NB4 (cell line): ENCODE measurements around the gene DLG2.

ENCODE experiments used
- DNase-seq: peaks from one replicate; pipeline ENCODE4 v3.0.0; 2010; ENCODE audit warnings: low read depth
- H3K4me3 ChIP-seq: one replicate; pipeline ENCODE4 v1.5.1; 2011; ENCODE audit warnings: mild to moderate bottlenecking, low read depth, low read length, moderate library complexity
- MYC ChIP-seq: IDR thresholded peaks from 2 replicates; pipeline ENCODE4 v1.6.1; 2011; ENCODE audit warnings: low read depth, low read length
- POLR2A ChIP-seq: IDR thresholded peaks from 2 replicates; pipeline ENCODE4 v1.6.1; 2011; ENCODE audit warnings: mild to moderate bottlenecking; ENCODE audit not compliant: insufficient read length; ENCODE audit errors: extremely low read depth
- TF ChIP-seq, protein P1 (sequence below): IDR thresholded peaks from one replicate; pipeline ENCODE4 v1.5.1; 2012; ENCODE audit warnings: low read depth, low read length
- TF ChIP-seq, protein P2 (sequence below): IDR thresholded peaks from 2 replicates; pipeline ENCODE4 v1.6.1; 2011; ENCODE audit warnings: low read depth, low read length

Gene DLG2

GRCh38 chr11:85094795-85095194, 532.3 kb downstream of the DLG2 start:
- H3K4me3 ChIP-seq = no peak overlapping the region
- no peak for DNase-seq
- TF ChIP-seq, protein P1, sequence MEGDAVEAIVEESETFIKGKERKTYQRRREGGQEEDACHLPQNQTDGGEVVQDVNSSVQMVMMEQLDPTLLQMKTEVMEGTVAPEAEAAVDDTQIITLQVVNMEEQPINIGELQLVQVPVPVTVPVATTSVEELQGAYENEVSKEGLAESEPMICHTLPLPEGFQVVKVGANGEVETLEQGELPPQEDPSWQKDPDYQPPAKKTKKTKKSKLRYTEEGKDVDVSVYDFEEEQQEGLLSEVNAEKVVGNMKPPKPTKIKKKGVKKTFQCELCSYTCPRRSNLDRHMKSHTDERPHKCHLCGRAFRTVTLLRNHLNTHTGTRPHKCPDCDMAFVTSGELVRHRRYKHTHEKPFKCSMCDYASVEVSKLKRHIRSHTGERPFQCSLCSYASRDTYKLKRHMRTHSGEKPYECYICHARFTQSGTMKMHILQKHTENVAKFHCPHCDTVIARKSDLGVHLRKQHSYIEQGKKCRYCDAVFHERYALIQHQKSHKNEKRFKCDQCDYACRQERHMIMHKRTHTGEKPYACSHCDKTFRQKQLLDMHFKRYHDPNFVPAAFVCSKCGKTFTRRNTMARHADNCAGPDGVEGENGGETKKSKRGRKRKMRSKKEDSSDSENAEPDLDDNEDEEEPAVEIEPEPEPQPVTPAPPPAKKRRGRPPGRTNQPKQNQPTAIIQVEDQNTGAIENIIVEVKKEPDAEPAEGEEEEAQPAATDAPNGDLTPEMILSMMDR = no peak
- TF ChIP-seq, protein P2, sequence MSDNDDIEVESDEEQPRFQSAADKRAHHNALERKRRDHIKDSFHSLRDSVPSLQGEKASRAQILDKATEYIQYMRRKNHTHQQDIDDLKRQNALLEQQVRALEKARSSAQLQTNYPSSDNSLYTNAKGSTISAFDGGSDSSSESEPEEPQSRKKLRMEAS = no peak
- TF ChIP-seq POLR2A = no peak
- no peak for TF ChIP-seq MYC

- H3K4me3 ChIP-seq = no peak overlapping the region
- no peak for DNase-seq
- TF ChIP-seq MYC = no peak
- TF ChIP-seq POLR2A = no peak
- TF ChIP-seq, protein P1 = no peak
- TF ChIP-seq, protein P2 = no peak
These were observed 537.5 kb downstream of the DLG2 start for GRCh38 chr11:85089654-85090053.

GRCh38 chr11:85088286-85088685, 538.9 kb downstream of the DLG2 start:
- no peak overlapping the region for H3K4me3 ChIP-seq
- TF ChIP-seq, protein P1 = no peak
- TF ChIP-seq MYC (no peak), POLR2A (no peak)
- TF ChIP-seq, protein P2 = no peak
- no peak for DNase-seq

DNA sequence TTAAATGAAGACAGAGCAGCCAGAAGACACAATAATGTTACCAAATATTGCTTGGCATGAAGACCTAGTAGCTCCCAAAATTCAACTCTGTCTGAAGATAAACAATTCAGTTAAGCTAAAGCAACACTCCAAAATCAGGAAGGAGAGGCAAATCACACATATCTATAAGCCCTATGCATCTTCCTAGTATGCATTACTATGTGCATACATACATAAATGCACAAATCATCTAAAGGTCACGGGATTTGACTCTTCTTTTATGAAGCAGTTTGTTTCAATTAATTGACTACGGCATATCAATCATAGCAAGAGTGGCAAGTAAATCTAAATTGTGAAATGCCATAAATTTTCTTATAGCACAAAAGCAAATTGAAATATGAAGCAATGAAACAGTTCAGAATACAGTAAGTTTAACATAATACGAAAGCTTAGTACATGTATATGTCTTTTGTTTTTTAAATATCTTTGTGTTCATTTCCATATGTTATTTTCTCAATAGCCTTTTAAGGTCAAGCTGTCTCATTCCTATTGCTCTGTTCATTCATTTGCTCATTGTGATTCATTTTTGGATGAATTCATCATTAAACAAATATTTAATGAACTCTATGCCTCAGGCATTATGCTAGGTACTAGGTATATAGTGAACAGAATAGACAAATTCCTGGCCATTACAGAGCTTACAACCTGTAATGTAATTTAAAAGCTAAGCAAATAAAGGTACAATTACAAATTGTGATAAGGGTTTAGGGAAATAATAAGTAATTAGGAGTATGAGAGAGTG, 540.5 kb downstream of the DLG2 start:
- no peak for DNase-seq
- no peak overlapping the region for H3K4me3 ChIP-seq
- TF ChIP-seq, protein P2 = no peak
- TF ChIP-seq, protein P1 = no peak
- TF ChIP-seq MYC = no peak
- no peak for TF ChIP-seq POLR2A

- H3K4me3 ChIP-seq = no peak overlapping the region
- DNase-seq = no peak
- TF ChIP-seq, protein P1 = no peak
- TF ChIP-seq POLR2A = no peak
- TF ChIP-seq, protein P2 = no peak
- no peak for TF ChIP-seq MYC
These were observed 550.4 kb downstream of the DLG2 start for GRCh38 chr11:85076535-85077330.
